GM19240 (cell line): ENCODE measurements around the gene RNF144A.
"Not testable (repeated sequence)": the region's sequence is repeated elsewhere in the genome, so short reads cannot be mapped to it uniquely, and the experiment has no call there.

Experiments
- DNase-seq: peaks from one replicate; pipeline ENCODE4 v3.0.0; 2011; ENCODE audit warnings: low spot score; ENCODE audit not compliant: insufficient read length

RNF144A gene

GRCh38 chr2:6929196-6929819 is 12.1 kb downstream of the RNF144A start:
- no peak for DNase-seq

GRCh38 chr2:6930923-6931647 is 13.9 kb downstream of the RNF144A start:
- no peak for DNase-seq

- DNase-seq, result no peak
Measured at GRCh38 chr2:6931753-6932152, 14.5 kb downstream of the RNF144A start.

GRCh38 chr2:6932206-6932605 is 15.0 kb downstream of the RNF144A start:
- no peak for DNase-seq

- no peak for DNase-seq
Measured at GRCh38 chr2:6932828-6933227, 15.6 kb downstream of the RNF144A start.

- no peak for DNase-seq
Measured at GRCh38 chr2:6933911-6934310, 16.7 kb downstream of the RNF144A start.

GRCh38 chr2:6934345-6934744 is 17.1 kb downstream of the RNF144A start:
- no peak for DNase-seq

- DNase-seq, result no peak
Measured at GRCh38 chr2:6934758-6935651, 17.8 kb downstream of the RNF144A start.

- DNase-seq, result not testable (repeated sequence)
Measured at GRCh38 chr2:6935652-6936020, 18.4 kb downstream of the RNF144A start.

GRCh38 chr2:6937157-6937556 is 19.9 kb downstream of the RNF144A start:
- DNase-seq, result no peak

- no peak for DNase-seq
Measured at GRCh38 chr2:6937582-6937981, 20.4 kb downstream of the RNF144A start.

GRCh38 chr2:6939071-6939470 is 21.9 kb downstream of the RNF144A start:
- DNase-seq, result no peak

- no peak for DNase-seq
Measured at GRCh38 chr2:6940820-6941219, 23.6 kb downstream of the RNF144A start.

- DNase-seq, result no peak
Measured at GRCh38 chr2:6941299-6942046, 24.3 kb downstream of the RNF144A start.

- no peak for DNase-seq
Measured at GRCh38 chr2:6942848-6943247, 25.6 kb downstream of the RNF144A start.

GRCh38 chr2:6943523-6943922 is 26.3 kb downstream of the RNF144A start:
- DNase-seq, result no peak

GRCh38 chr2:6943971-6944370 is 26.8 kb downstream of the RNF144A start:
- no peak for DNase-seq

- DNase-seq, result no peak
Measured at GRCh38 chr2:6944555-6944954, 27.3 kb downstream of the RNF144A start.

- DNase-seq, result no peak
Measured at GRCh38 chr2:6945087-6945813, 28.0 kb downstream of the RNF144A start.

- DNase-seq, result no peak
Measured at GRCh38 chr2:6945821-6946220, 28.6 kb downstream of the RNF144A start.

GRCh38 chr2:6946722-6947121 is 29.5 kb downstream of the RNF144A start:
- no peak for DNase-seq
